ENCODE measurements around the gene ARMC2.

GRCh38 chr6:108875161-108875555 lies 26.9 kb downstream of the ARMC2 start:
- TF ChIP-seq CTCF (IDR thresholded peaks at IDR 0.05) = no peak
- no peak for TF ChIP-seq POLR2A (IDR thresholded peaks at IDR 0.05)

Data from tibial nerve (tissue), 3 donors.